SK-N-SH treated with all-trans-retinoic acid at 6 μM for 48 hours (cell line): ENCODE results near the gene TBC1D7.

ENCODE experiments used
- ARNTL ChIP-seq: fragments of 450-650 bp; formaldehyde crosslinking; IDR thresholded peaks from 2 replicates; pipeline ENCODE4 v1.5.0; 2020; ENCODE audit warnings: low read depth, mild to moderate bottlenecking, moderate library complexity, borderline replicate concordance
- CREB5 ChIP-seq: fragments of 250-450 bp; sonication (Bioruptor Pico); IDR thresholded peaks from 2 replicates; pipeline ENCODE4 v1.5.1; 2020; ENCODE audit warnings: low read depth, mild to moderate bottlenecking, moderate library complexity
- CSDC2 ChIP-seq: fragments of 250-450 bp; sonication (Bioruptor Pico); IDR thresholded peaks from 2 replicates; pipeline ENCODE4 v1.5.0; 2020; ENCODE audit warnings: mild to moderate bottlenecking, moderate library complexity
- ESRRG ChIP-seq: fragments of 250-450 bp; sonication (Bioruptor Pico); IDR thresholded peaks from 2 replicates; pipeline ENCODE4 v1.6.1; 2021; ENCODE audit warnings: mild to moderate bottlenecking
- GLIS3 ChIP-seq: fragments of 250-450 bp; sonication (Bioruptor Pico); IDR thresholded peaks from 2 replicates; pipeline ENCODE4 v1.5.0; 2020; ENCODE audit warnings: mild to moderate bottlenecking, moderate library complexity
- ISL1 ChIP-seq: fragments of 250-450 bp; sonication (Bioruptor Pico); IDR thresholded peaks from 2 replicates; pipeline ENCODE4 v2.1.2; 2022; ENCODE audit warnings: mild to moderate bottlenecking, moderate library complexity
- PPARA ChIP-seq: fragments of 250-450 bp; sonication (Bioruptor Pico); IDR thresholded peaks from 2 replicates; pipeline ENCODE4 v1.5.0; 2020; ENCODE audit warnings: mild to moderate bottlenecking, borderline replicate concordance
- RARB ChIP-seq: fragments of 250-450 bp; sonication (Bioruptor Pico); IDR thresholded peaks from 2 replicates; pipeline ENCODE4 v1.8.0; 2021; ENCODE audit warnings: mild to moderate bottlenecking, moderate library complexity
- TCF4 ChIP-seq: fragments of 250-450 bp; sonication (Bioruptor Pico); IDR thresholded peaks from 2 replicates; pipeline ENCODE4 v1.8.0; 2021; ENCODE audit warnings: mild to moderate bottlenecking, moderate library complexity, borderline replicate concordance
- ZC3H10 ChIP-seq: fragments of 250-450 bp; sonication (Bioruptor Pico); IDR thresholded peaks from 2 replicates; pipeline ENCODE4 v1.5.1; 2021; ENCODE audit warnings: mild to moderate bottlenecking, moderate library complexity
- ZFP3 ChIP-seq: fragments of 250-450 bp; sonication (Bioruptor Pico); IDR thresholded peaks from 2 replicates; pipeline ENCODE4 v1.5.0; 2020; ENCODE audit warnings: mild to moderate bottlenecking, moderate library complexity
- ZFP30 ChIP-seq: fragments of 450-650 bp; formaldehyde crosslinking; IDR thresholded peaks from 2 replicates; pipeline ENCODE4 v1.5.0; 2022; ENCODE audit warnings: mild to moderate bottlenecking, moderate library complexity
- TF ChIP-seq, protein P1 (sequence below): fragments of 250-450 bp; sonication (Bioruptor Pico); IDR thresholded peaks from 2 replicates; pipeline ENCODE4 v1.8.0; 2020; ENCODE audit warnings: mild to moderate bottlenecking, moderate library complexity, borderline replicate concordance

DNA sequence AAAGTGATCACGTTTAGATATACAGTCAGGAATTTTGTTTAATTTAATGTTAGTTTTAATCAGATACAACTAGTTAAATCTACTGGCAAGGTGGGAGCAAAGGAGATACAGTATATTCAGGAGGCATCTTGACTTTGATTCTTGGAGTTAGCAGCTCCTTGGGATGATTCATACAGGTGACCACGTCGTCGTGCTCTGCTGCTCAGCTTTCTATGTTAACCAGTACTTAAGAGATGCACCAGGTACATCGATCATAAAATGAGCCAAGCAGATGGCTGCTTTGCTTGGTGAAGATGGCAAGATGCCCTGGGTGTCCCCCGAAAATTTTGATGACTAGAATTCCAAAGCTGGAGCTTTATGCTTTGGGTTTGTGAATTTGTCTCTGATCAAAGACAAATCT lies 64.7 kb downstream of the TBC1D7 start:
- TF ChIP-seq, protein P1, sequence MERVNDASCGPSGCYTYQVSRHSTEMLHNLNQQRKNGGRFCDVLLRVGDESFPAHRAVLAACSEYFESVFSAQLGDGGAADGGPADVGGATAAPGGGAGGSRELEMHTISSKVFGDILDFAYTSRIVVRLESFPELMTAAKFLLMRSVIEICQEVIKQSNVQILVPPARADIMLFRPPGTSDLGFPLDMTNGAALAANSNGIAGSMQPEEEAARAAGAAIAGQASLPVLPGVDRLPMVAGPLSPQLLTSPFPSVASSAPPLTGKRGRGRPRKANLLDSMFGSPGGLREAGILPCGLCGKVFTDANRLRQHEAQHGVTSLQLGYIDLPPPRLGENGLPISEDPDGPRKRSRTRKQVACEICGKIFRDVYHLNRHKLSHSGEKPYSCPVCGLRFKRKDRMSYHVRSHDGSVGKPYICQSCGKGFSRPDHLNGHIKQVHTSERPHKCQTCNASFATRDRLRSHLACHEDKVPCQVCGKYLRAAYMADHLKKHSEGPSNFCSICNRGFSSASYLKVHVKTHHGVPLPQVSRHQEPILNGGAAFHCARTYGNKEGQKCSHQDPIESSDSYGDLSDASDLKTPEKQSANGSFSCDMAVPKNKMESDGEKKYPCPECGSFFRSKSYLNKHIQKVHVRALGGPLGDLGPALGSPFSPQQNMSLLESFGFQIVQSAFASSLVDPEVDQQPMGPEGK: no peak
- TF ChIP-seq ZFP30 (no peak), ZC3H10 (CRISPR knock-in tag) (no peak), ISL1 (CRISPR knock-in tag) (no peak), RARB (CRISPR knock-in tag) (no peak), CREB5 (CRISPR knock-in tag) (no peak), CSDC2 (CRISPR knock-in tag) (no peak), PPARA (CRISPR knock-in tag) (no peak), GLIS3 (no peak), ARNTL (no peak), ESRRG (no peak), TCF4 (CRISPR knock-in tag) (no peak), ZFP3 (CRISPR knock-in tag) (no peak)
